Activated naive CD4-positive, alpha-beta T cell treated with anti-CD3 and anti-CD28 coated beads, Interleukin-2, amount 50 U/mL, for 72 hours (primary cell): ENCODE results near the gene ERO1B. TPM values are rescaled to one million over a fixed set of nuclear protein-coding genes. Genes with fewer than 3 reads are reported as not detected.
A peak's percentile ranks its signal among the peaks of the same experiment; 100 is the strongest.
"Not testable (repeated sequence)": the region's sequence is repeated elsewhere in the genome, so short reads cannot be mapped to it uniquely, and the experiment has no call there.

Experiments
- ATAC-seq, 2 donors: fragments of 150-1000 bp; cut with Tn5 transposase; 2 replicates each; pipeline ENCODE4 v1.10.0; 2021; ENCODE audit warnings: mild to moderate bottlenecking in 2 of 2, moderate library complexity in 2 of 2
- DNase-seq, 2 donors: peaks; one replicate each; pipeline ENCODE4 v3.0.0; 2021 to 2022; ENCODE audit warnings: low spot score in 2 of 2
- H3K27ac Mint-ChIP-seq, 2 donors: one replicate each; pipeline ENCODE4 v1.8.0; 2022; ENCODE audit warnings: mild to moderate bottlenecking in 2 of 2, mixed read lengths in 2 of 2
- H3K36me3 Mint-ChIP-seq, 2 donors: one replicate each; pipeline ENCODE4 v1.8.0; 2022; ENCODE audit warnings: mixed read lengths in 2 of 2
- H3K9me3 Mint-ChIP-seq, 2 donors: one replicate each; pipeline ENCODE4 v1.8.0; 2022; ENCODE audit warnings: mixed read lengths in 2 of 2
- total RNA-seq, 2 donors: library from RNA; stranded (reverse); gene quantifications; one replicate each; pipeline ENCODE4 v1.2.3, GENCODE V29; 2022

The ERO1B gene
- total RNA-seq, 2 donors from 2014 or later, result 2.8 to 5.0 TPM

DNA sequence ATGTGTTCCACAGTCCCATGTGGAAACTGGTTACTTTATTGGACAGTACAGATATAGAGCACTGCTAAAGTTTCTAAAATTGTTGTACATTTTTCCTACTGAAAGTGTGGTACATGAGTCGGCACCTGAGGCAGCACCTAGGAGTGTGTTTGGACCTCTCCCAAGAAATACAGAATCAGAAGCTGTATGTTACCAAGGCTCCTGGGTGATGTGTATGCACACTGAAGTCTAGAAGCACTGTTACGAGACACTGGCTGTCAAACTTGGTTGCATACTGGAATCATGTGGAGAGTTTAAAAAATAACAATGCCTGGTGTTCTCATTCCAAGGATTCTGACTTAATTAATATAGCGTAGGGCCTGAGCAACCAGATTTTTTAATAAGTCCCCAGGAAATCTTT lies 46.6 kb downstream of the ERO1B start:
- no peak for ATAC-seq
- Mint-ChIP-seq H3K36me3 (no peaks in the 10 kb centered on the region), H3K9me3 (no peaks in the 10 kb centered on the region), H3K27ac (no peak overlapping the region)
- no peak for DNase-seq

DNA sequence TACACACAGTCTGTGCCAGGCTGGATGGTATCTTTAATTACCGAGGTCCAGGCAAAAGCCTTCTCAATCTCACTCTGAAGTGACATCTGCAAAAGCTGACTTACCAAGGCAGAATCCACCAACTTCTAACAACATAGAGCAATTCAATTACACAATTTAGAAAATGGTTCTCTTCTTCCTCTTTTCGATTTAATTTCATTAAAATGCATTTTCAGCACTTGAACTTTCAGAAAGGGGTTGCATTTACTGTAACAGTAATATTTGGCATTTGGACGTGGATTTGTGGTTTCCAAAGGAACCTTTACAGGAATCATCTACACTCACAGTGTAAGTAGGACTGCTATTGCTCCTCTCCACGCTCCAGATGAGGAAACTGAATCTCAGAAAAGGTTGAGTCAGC lies 53.3 kb downstream of the ERO1B start:
- Mint-ChIP-seq H3K36me3 (no peaks in the 10 kb centered on the region), H3K9me3 (no peaks in the 10 kb centered on the region), H3K27ac (no peak overlapping the region)
- DNase-seq, result no peak
- no peak for ATAC-seq

DNA sequence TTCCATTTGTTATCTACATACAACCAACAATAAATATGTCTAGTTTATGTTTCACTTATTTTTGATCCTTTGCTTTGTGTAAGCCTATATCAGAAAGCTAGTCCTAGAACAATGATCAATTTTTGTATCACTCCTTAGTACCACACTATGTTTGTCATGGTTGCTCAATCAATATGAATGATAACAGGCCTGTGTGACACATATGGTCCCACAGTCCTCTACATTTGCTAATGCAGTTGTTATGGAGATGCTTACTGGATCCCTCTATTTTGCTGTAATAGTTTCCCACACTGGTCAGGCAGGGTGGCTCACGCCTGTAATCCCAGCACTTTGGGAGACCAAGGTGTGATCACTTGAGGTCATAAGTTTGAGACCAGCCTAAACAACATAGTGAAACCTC lies 59.1 kb downstream of the ERO1B start:
- no peaks in the 10 kb centered on the region for H3K9me3 Mint-ChIP-seq
- no peaks in the 10 kb centered on the region for H3K36me3 Mint-ChIP-seq
- DNase-seq, result no peak
- ATAC-seq, result no peak
- H3K27ac Mint-ChIP-seq, result no peak overlapping the region

DNA sequence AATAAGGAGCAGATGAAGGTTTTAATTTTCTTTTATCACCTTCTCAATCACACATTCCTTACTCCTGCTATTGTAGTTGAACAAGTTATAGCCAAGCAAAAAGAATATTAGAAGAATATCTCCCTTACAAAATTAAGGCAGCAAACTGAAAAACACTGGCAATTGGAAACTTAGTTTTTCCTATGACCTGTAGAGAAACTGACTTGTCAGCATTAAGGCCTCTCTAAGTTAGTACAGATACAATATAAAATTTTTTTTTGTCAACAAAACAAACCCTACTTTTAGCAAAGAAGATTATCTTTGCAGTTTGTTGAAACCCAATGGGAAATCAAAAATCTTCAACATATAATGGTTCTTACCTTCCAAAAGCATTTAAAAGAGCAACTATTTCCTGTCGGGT lies 61.3 kb downstream of the ERO1B start:
- DNase-seq, result no peak
- no peaks in the 10 kb centered on the region for H3K36me3 Mint-ChIP-seq
- no peak for ATAC-seq
- no peaks in the 10 kb centered on the region for H3K9me3 Mint-ChIP-seq
- no peak overlapping the region for H3K27ac Mint-ChIP-seq

DNA sequence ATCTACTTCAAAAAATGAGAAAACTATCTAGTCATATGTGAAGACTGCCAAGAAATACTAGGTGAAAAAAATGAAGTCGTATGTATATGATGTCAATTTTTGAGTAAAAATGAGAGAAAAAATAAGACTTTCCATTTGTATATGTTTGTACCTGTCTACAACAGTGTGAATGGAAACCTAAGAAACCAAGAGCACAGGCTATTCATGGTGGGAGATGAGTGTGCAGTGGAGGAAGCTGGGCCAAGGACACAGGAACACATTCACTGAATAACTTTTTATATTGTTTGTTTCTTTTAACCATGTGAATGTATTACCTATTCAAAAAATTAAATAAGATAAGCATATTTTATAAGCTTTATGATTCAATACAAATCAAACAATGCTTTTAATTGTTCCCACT lies 67.0 kb downstream of the ERO1B start:
- ATAC-seq (peak; percentile 16 to 98), DNase-seq (peak in 1 of 2 donors; percentile 11)
- Mint-ChIP-seq H3K27ac (no peak overlapping the region), H3K36me3 (peaks cover 0 to 10% of the 10 kb centered on the region in 2 donors), H3K9me3 (no peaks in the 10 kb centered on the region)

DNA sequence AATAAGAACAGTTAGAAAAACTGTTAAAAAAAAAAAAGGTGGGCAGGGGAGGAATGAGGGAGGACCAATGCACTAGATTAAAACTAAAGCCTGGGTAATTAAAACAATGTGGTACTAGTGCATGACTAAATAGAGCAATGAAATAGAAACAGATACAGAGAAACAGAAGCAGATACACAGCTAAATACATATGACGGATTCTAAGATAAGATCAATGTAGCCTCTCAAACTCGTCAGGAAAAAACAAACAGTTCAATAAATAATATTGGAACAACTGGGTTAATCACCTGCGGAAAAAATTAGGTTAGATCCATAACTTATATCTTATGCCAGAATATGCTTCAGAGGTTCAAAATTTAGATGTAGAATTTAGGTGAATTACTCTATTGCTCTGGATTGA lies 68.2 kb downstream of the ERO1B start:
- DNase-seq (no peak), ATAC-seq (peak in 1 of 2 donors; percentile 39)
- H3K9me3 Mint-ChIP-seq, result no peaks in the 10 kb centered on the region
- H3K36me3 Mint-ChIP-seq, result peaks cover 5 to 10% of the 10 kb centered on the region in 2 donors
- no peak overlapping the region for H3K27ac Mint-ChIP-seq

DNA sequence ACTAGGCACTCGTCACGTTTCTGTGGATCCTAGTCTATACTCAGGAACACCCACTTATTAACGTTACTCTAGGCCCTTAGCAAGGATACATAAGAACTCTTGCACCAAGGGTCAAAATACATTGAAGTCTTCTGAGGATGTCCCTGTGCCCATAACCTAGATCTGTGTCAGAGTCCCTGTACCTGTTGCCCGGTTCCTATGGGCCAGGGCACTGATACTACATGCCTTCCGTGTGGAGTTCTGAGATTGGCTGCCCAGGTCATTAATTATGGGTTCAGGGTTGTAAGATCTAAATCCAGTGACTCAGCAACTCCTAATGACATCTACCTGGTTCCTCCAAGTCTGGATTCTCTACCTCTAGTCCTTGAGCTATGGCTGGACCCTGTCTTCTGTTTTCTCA lies 69.9 kb downstream of the ERO1B start:
- Mint-ChIP-seq H3K36me3 (peaks cover 5 to 10% of the 10 kb centered on the region in 2 donors), H3K9me3 (no peaks in the 10 kb centered on the region), H3K27ac (no peak overlapping the region)
- DNase-seq (no peak), ATAC-seq (no peak)

DNA sequence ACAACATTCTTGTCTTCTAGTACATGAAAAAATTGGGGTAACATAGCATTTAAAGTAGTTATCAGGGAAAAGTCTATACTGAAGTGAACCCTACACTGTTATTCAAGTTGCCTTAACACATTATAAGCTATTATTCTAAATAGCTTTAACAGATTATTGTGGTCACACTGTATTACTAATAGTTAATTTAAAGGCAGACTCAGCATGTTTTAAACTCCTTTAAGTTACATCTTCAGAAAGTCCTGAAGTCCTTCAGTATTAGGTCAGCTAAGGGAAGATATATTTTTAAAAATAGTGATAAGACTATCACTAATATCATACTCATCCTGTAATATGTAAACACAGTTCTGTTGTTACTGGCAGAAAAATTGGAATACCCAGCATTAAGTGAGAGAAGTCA lies 72.0 kb downstream of the ERO1B start:
- Mint-ChIP-seq H3K27ac (no peak overlapping the region), H3K9me3 (no peaks in the 10 kb centered on the region), H3K36me3 (peaks cover 5 to 14% of the 10 kb centered on the region in 2 donors)
- ATAC-seq (no peak), DNase-seq (no peak)

DNA sequence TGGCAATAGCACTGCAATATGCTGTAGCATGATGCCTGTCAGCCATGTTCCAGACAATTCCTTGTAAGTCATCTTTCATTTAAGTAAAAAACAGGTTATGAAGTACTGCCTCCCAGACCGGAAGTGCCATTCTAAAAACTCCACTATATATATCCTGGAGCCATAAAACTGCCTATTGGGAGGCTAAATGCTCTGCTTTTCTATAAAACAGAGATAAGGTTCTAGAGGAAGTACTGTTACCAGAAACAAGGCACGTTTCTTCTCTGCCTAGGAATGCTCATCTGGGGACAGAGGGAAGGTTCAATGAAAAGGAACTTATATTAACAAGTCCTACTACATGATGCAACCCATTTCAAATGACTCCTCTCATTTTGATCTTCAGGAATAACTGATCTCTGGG lies 72.6 kb downstream of the ERO1B start:
- DNase-seq (no peak), ATAC-seq (no peak)
- Mint-ChIP-seq H3K36me3 (peaks cover 5 to 14% of the 10 kb centered on the region in 2 donors), H3K9me3 (no peaks in the 10 kb centered on the region), H3K27ac (no peak overlapping the region)

DNA sequence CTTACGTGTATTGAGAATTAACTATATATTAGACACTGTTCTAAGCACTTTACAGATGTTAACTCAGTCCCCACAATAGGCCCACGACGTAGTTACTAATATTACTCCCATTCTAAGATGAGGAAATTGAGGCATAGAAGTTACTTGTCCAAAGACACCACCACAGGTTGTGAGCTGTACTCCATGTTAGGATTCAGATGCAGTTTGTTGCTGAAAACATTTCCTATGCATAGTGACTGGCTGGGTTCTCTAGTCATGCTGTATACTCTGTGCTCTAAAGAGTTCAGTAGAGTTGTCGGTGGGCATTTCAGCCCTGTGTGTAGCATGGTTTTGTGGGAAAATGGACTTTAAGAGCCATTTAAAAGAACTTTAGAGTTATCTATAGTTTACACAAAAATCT lies 74.2 kb downstream of the ERO1B start:
- DNase-seq (no peak), ATAC-seq (no peak)
- H3K36me3 Mint-ChIP-seq, result peaks cover 19 to 23% of the 10 kb centered on the region in 2 donors
- peaks cover 7 to 8% of the 10 kb centered on the region in 2 donors for H3K9me3 Mint-ChIP-seq
- H3K27ac Mint-ChIP-seq, result no peak overlapping the region

DNA sequence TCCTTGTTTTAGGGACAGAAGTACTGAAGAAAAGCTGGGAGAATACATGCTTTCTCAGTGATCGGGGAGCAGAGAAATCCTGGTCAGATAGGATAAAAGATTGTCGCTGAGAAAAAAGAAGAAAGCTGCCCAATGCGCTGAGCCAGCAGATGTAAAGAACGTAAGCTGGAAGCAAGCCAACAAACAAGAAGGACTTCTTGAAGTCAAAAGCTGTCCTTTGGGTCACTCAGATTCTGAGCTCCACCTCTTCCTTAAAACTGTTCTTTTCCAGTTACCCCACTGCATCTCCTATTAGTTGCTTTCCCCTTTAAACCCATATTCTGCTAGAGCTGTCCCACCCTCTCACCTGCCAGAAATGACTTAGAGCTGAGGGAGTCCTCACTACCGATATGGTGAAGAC lies 74.6 kb downstream of the ERO1B start:
- H3K36me3 Mint-ChIP-seq, result peaks cover 23 to 28% of the 10 kb centered on the region in 2 donors
- ATAC-seq (no peak), DNase-seq (no peak)
- no peak overlapping the region for H3K27ac Mint-ChIP-seq
- H3K9me3 Mint-ChIP-seq, result peaks cover 7 to 10% of the 10 kb centered on the region in 2 donors

DNA sequence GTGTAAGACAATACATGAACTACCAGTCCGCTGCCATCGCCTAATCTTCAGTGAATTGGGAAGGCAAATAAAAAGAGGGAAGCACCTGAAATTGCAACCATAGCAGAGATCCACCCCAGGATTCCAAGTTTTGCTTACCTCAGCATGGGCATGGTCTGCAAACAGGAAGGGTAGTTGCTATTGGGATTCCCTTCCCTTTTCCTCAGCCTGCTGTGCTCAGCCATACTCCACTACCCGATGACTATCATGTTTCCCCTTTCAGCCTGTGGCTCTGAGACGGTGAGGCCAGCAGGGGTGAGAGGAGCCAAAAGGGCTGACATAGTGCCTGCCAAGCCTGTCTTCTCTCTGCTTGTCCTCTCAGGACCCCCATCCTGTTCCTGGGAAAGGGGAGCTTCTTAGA lies 75.2 kb downstream of the ERO1B start:
- H3K36me3 Mint-ChIP-seq, result peaks cover 29 to 34% of the 10 kb centered on the region in 2 donors
- no peak for ATAC-seq
- no peak overlapping the region for H3K27ac Mint-ChIP-seq

DNA sequence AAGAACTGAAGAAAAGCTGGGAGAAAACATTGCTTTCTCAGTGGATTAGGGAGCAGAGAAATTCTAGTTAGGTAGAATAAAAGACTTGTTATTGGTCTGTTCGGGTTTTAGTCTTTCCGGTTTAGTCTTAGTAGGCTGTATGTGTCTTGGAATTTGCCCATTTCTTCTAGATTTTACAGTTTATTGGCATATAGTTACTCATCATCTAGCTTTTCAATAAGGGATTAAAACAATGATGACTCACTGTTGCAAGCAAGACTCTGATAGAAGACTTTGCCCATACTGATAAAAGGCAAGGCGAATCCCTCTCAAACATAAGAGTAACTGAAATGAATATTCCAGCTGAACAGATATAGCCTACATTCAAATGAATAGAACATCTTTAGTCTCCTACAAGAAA lies 77.1 kb downstream of the ERO1B start:
- Mint-ChIP-seq H3K36me3 (peaks cover 44 to 50% of the 10 kb centered on the region in 2 donors), H3K9me3 (peaks cover 27 to 31% of the 10 kb centered on the region in 2 donors), H3K27ac (no peak overlapping the region)
- DNase-seq, result no peak
- ATAC-seq, result no peak

More for the DNA sequence above, 75.2 kb downstream of the ERO1B start:
- H3K9me3 Mint-ChIP-seq, result peaks cover 11 to 15% of the 10 kb centered on the region in 2 donors
- DNase-seq, result no peak

DNA sequence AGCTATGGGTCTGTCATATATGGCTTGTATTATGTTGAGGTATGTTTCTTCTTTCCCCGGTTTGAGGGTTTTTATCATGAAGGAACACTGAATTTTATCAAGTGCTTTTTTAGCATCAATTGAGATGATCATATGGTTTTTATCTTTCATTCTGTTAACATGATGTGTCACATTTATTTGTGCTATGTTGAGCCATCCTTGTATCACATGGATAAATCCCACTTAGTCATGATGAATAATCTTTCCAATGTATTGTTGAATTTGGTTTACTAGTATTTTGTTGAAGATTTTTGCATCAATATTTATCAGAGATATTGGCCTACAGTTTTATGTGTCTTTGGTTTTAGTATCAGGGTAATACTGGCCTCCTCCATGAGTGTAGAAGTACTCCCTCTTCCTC lies 77.7 kb downstream of the ERO1B start:
- H3K9me3 Mint-ChIP-seq, result peaks cover 31 to 35% of the 10 kb centered on the region in 2 donors
- H3K36me3 Mint-ChIP-seq, result peaks cover 44 to 56% of the 10 kb centered on the region in 2 donors
- ATAC-seq (no peak), DNase-seq (no peak)
- no peak overlapping the region for H3K27ac Mint-ChIP-seq

DNA sequence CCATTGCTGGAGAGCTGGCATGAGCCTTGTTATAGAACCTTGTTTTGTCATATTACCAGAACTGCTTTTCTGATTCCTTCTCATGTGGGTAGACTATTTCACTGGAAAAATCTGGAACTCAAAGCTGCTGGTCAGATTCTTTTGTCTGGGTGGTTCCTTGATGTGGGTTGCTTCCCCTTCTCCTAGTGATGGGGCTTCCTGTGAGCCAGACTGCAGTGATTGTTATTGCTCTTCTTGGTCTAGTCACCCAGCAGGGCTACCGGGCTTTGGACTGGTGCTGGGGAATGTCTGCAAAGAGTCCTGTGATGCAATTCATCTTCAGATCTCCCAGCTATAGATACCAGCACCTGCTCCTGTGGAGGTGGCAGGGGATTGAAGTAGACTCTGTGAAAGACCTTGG lies 80.0 kb downstream of the ERO1B start:
- Mint-ChIP-seq H3K27ac (peak overlapping the region in 1 of 2 donors; percentile 51), H3K36me3 (peaks cover 54 to 77% of the 10 kb centered on the region in 2 donors), H3K9me3 (peaks cover 37 to 46% of the 10 kb centered on the region in 2 donors)
- no peak for ATAC-seq
- no peak for DNase-seq

DNA sequence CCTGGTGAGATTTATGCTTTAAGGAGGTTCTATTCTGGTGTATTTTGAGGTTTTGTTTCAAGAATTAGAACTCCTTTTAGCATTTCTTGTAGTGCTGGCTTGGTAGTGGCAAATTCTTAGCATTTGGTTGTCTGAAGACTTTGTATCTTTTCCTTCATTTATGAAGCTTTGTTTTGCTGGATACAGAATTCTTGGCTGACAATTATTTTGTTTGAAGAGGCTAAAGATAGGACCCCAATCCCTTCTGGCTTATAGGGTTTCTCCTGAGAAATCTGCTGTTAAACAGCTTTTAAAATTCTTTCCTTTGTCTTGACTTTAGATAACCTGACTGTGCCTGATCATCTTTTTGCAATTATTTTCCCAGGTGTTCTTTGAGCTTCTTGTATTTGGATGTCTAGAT lies 80.8 kb downstream of the ERO1B start:
- ATAC-seq, result no peak
- Mint-ChIP-seq H3K27ac (no peak overlapping the region), H3K9me3 (peaks cover 37 to 46% of the 10 kb centered on the region in 2 donors), H3K36me3 (peaks cover 55 to 80% of the 10 kb centered on the region in 2 donors)
- no peak for DNase-seq

DNA sequence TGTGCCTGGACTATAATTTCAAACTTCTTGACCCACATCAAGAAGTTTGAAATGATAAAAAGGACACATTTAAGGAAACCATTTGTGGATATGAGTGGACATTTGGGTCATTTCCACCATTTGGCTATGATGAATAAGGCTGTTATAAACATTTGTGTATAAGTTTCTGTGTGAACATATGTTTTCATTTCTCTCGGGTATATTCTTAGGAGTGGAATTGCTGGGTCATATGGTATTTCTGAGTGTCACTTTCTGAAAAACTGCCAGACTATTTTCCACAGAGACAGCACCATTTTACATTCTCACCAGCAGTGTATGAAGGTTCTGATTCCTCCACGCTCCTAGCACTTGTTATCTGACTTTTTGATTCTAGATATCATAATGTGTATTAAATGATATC lies 88.6 kb downstream of the ERO1B start:
- ATAC-seq, result no peak
- no peak overlapping the region for H3K27ac Mint-ChIP-seq
- peaks cover 30% of the 10 kb centered on the region in 2 donors for H3K9me3 Mint-ChIP-seq
- H3K36me3 Mint-ChIP-seq, result peaks cover 62 to 73% of the 10 kb centered on the region in 2 donors
- DNase-seq, result no peak

DNA sequence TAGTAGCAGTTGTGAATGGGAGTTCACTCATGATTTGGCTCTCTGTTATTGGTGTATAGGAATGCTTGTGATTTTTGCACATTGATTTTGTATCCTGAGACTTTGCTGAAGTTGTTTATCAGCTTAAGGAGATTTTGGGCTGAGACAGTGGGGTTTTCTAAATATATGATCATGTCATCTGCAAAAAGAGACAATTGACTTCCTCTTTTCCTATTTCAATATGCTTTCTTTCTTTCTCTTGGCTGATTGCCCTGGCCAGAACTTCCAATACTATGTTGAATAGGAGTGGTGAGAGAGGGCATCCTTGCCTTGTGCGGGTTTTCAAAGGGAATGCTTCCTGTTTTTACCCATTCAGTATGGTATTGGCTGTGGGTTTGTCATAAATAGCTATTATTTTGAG lies 93.7 kb downstream of the ERO1B start:
- not testable (repeated sequence) for DNase-seq, ATAC-seq, H3K27ac Mint-ChIP-seq
- Mint-ChIP-seq H3K36me3 (peaks cover 48 to 49% of the 10 kb centered on the region in 2 donors), H3K9me3 (peaks cover 18 to 27% of the 10 kb centered on the region in 2 donors)

DNA sequence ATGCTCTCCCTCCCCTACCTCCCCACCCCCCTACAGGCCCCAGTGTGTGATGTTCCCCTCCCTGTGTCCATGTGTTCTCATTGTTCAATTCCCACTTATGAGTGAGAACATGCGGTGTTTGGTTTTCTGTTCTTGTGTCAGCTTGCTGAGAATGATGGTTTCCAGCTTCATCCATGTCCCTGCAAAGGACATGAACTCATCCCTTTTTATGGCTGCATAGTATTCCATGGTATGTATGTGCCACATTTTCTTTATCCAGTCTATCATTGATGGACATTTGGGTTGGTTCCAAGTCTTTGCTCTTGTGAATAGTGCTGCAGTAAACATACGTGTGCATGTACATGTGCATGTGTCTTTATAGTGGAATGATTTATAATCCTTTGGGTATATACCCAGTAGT lies 95.3 kb downstream of the ERO1B start:
- H3K9me3 Mint-ChIP-seq, result peaks cover 18 to 27% of the 10 kb centered on the region in 2 donors
- H3K36me3 Mint-ChIP-seq, result peaks cover 46 to 48% of the 10 kb centered on the region in 2 donors
- DNase-seq, ATAC-seq, H3K27ac Mint-ChIP-seq: not testable (repeated sequence)
